Endothelial cell of umbilical vein (primary cell): Measurements from ENCODE around the gene NUP62CL. TPM values are rescaled to one million over a fixed set of nuclear protein-coding genes. Genes with fewer than 3 reads are reported as not detected.

Experiments used
- BruUV-seq: library from RNA; stranded (reverse); fragments of 400-500 nt; replicated peaks from 2 replicates; lab custom pipeline; 2021; lab: Mats Ljungman, UMichigan
- CTCF ChIA-PET: fragments of 300-600, 350-600 bp; sonication (Branson Sonifier 250); formaldehyde crosslinking; loops from one replicate; lab custom pipeline; 2021; ENCODE audit warnings: antibody characterized with exemption, inconsistent platforms; lab: Charles Lee
- POLR2A ChIA-PET: fragments of 300-600, 350-600 bp; sonication (Branson Sonifier 250); formaldehyde crosslinking; loops from one replicate; lab custom pipeline; 2021; ENCODE audit warnings: antibody characterized with exemption, inconsistent platforms; lab: Charles Lee
- DNase-seq: peaks from one replicate; pipeline ENCODE4 v3.0.0-alpha.2; 2011; ENCODE audit warnings: low read depth, low spot score
- FAIRE-seq: peaks from 2 replicates; lab custom pipeline; 2011; peaks lifted over from hg19 to GRCh38; lab: Jason Lieb, UNC
- H2AFZ ChIP-seq: 2 replicates; pipeline ENCODE4 v1.6.0; 2012; ENCODE audit warnings: low read depth, low read length, control low read depth, inconsistent platforms
- H3K27ac ChIP-seq: 2 replicates; pipeline ENCODE4 v1.5.1; 2011; ENCODE audit warnings: low read depth, mild to moderate bottlenecking, control low read depth, low read length, moderate library complexity; ENCODE audit not compliant: insufficient read depth
- H3K27me3 ChIP-seq, 2 experiments: 2 replicates each; pipeline versions ENCODE4 v1.6.0 to v1.6.1; 2011; ENCODE audit warnings: low read length in 2 of 2, mixed read lengths in 1 of 2; ENCODE audit not compliant: control insufficient read depth in 2 of 2, insufficient read depth in 2 of 2
- H3K36me3 ChIP-seq, 2 experiments: 2 replicates in 1 of 2; 3 replicates in 1 of 2; pipeline ENCODE4 v1.5.1; 2011; ENCODE audit warnings: low read length in 2 of 2, mild to moderate bottlenecking in 1 of 2, moderate library complexity in 1 of 2; ENCODE audit not compliant: control insufficient read depth in 2 of 2, insufficient read depth in 2 of 2; ENCODE audit errors: extremely low read depth in 1 of 2
- H3K4me1 ChIP-seq: 3 replicates; pipeline ENCODE4 v1.5.1; 2011; ENCODE audit warnings: mild to moderate bottlenecking, low read length; ENCODE audit not compliant: control insufficient read depth, insufficient read depth; ENCODE audit errors: extremely low read depth
- H3K4me2 ChIP-seq: 2 replicates; pipeline ENCODE4 v1.6.1; 2011; ENCODE audit warnings: low read length, control low read depth, mixed read lengths; ENCODE audit not compliant: insufficient read depth
- H3K4me3 ChIP-seq, 3 experiments: fragments of 200-600 bp in 1 of 3; sonication (generic), shearing (Covaris generic) in 1 of 3; replicated peaks in 1 of 3; 2 replicates each; pipeline ENCODE4 v1.5.1; 2011 to 2016; ENCODE audit warnings: control low read depth in 3 of 3, low read length in 3 of 3, mild to moderate bottlenecking in 2 of 3, inconsistent platforms in 1 of 3, low read depth in 1 of 3, moderate library complexity in 1 of 3; ENCODE audit not compliant: insufficient read depth in 1 of 3
- H3K79me2 ChIP-seq: 2 replicates; pipeline ENCODE4 v1.6.0; 2012; ENCODE audit warnings: low read length, inconsistent platforms; ENCODE audit not compliant: control insufficient read depth, insufficient read depth
- H3K9ac ChIP-seq: replicated peaks from 2 replicates; pipeline ENCODE3; 2011; ENCODE audit warnings: low read length, control low read depth; ENCODE audit not compliant: insufficient read depth; ENCODE audit errors: extremely low read depth
- H3K9me1 ChIP-seq: replicated peaks from 3 replicates; pipeline ENCODE4 v1.6.0; 2011; ENCODE audit warnings: mild to moderate bottlenecking, low read length; ENCODE audit not compliant: control insufficient read depth, insufficient read depth; ENCODE audit errors: extremely low read depth
- H3K9me3 ChIP-seq: replicated peaks from 2 replicates; pipeline ENCODE4 v1.5.1; 2012; ENCODE audit warnings: low read length, inconsistent platforms; ENCODE audit not compliant: control insufficient read depth, insufficient read depth
- H4K20me1 ChIP-seq: replicated peaks from 2 replicates; pipeline ENCODE3; 2011; ENCODE audit warnings: mild to moderate bottlenecking, low read length; ENCODE audit not compliant: control insufficient read depth, insufficient read depth; ENCODE audit errors: extremely low read depth
- EZH2 ChIP-seq: IDR thresholded peaks from 2 replicates; pipeline ENCODE4 v1.6.1; 2012; ENCODE audit warnings: borderline replicate concordance, low read depth, mild to moderate bottlenecking, moderate library complexity, low read length, inconsistent platforms; ENCODE audit not compliant: severe bottlenecking
- FOS ChIP-seq: IDR thresholded peaks from 2 replicates; pipeline ENCODE4 v1.6.1; 2011; ENCODE audit warnings: mild to moderate bottlenecking, low read length, moderate library complexity, borderline replicate concordance; ENCODE audit not compliant: insufficient read depth
- GATA2 ChIP-seq: IDR thresholded peaks from 2 replicates; pipeline ENCODE4 v1.7.0; 2011; ENCODE audit warnings: low read depth, mild to moderate bottlenecking, moderate library complexity, mixed read lengths, low read length; ENCODE audit not compliant: insufficient read length, insufficient read depth
- MYC ChIP-seq: IDR thresholded peaks from one replicate; pipeline ENCODE4 v1.6.1; 2011; ENCODE audit warnings: mild to moderate bottlenecking, low read depth, low read length
- POLR2A ChIP-seq: IDR thresholded peaks from 2 replicates; pipeline ENCODE4 v1.6.1; 2012; ENCODE audit warnings: low read depth, mild to moderate bottlenecking, control low read depth, low read length
- POLR2AphosphoS5 ChIP-seq: IDR thresholded peaks from 2 replicates; pipeline ENCODE4 v1.6.1; 2012; ENCODE audit warnings: low read depth, mild to moderate bottlenecking, control low read depth, low read length, moderate library complexity; ENCODE audit not compliant: insufficient read depth
- dilution Hi-C: fragments of 300-500 bp; cut with MboI; formaldehyde crosslinking; loops from one replicate; pipeline ENCODE4 v1.15.0; 2019; ENCODE audit warnings: low sequenced_read_pairs; ENCODE audit not compliant: extremely low pct_ligation_motif_present
- intact Hi-C: fragments of 100-400 bp; cut with micrococcal nuclease; formaldehyde crosslinking; loops from one replicate; pipeline ENCODE4 v1.10.0; 2022
- polyA plus RNA-seq, 4 experiments: library from polyadenylated mRNA; depleted of rRNA in 3 of 4; stranded (reverse) in 3 of 4; unstranded in 1 of 4; fragments of >200 nt; gene quantifications; 2 replicates each; pipeline versions ENCODE4 v1.2.1 to v1.2.3, GENCODE V29; 2011 to 2012; ENCODE audit warnings: missing spikeins in 1 of 4
- total RNA-seq: library from RNA; stranded (reverse); gene quantifications from 2 replicates; pipeline ENCODE4 v1.2.3, GENCODE V29; 2021
- TF ChIP-seq, protein P1 (sequence below): IDR thresholded peaks from 2 replicates; pipeline ENCODE4 v1.6.1; 2011; ENCODE audit not compliant: insufficient read depth, insufficient read length
- TF ChIP-seq, protein P2 (sequence below), 2 donors: IDR thresholded peaks; 1 replicate in 1 of 2; 2 replicates in 1 of 2; pipeline ENCODE4 v1.5.1; 2011; ENCODE audit warnings: low read length in 2 of 2, mild to moderate bottlenecking in 2 of 2, moderate library complexity in 2 of 2, control low read depth in 1 of 2, inconsistent platforms in 1 of 2, low read depth in 1 of 2; ENCODE audit not compliant: insufficient read depth in 1 of 2; ENCODE audit errors: extremely low read depth in 1 of 2

Gene NUP62CL
- total and polyA plus RNA-seq, 2 donors (not counting 3 experiments of a cell fraction or from before 2014, with no cell fraction given): not detected

DNA sequence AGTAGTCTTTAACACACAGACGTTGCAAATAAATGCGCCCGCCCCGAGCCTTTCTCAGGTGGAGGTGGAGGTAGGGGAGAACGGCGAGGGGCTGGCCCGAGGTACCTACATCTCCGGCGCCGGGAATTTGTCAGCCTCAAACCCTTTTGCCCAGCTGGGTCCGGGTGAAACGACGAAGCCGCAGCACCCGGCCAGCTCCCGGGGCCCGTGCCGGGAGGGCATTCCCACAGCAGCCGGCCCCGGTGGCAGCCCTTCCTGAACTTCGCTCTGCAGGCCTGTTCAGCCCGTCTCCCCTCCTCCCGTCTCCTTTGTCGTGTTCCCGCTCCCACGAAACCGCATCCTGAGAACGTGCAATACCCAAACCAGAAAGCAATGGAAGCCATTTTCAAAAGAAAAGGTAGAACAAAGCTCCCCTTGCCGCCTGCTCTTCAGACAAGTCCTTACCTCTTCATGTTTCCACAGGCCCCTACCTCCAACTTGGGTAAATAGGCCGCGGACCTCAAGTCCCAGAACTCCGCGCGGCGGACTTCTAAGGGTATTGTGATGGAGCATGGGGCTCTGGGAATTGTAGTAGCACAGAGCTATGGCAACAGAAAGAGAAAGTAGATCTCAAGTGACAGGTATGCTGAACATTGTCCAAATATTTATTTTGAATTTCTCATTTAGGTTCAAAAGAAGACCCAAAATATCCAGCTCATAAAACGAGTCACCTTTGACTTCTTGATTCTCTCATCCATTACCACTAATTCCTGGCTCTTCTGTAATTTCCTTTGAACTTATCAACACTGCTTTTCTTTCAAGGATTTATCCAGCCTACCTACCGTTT, 87.7 kb downstream of the NUP62CL start, which contains the start of gene RBM41:
Gene RBM41 (minus strand): TSS at position 501 of the 826 bp plus-strand sequence. CDS start 49 bp downstream, at position 452.
- intact Hi-C loops (loop anchor here (5.0 kb wide), 1 partner anchor 89 kb away; the partner anchor contains the start of genes DNAAF6 and NUP62CL), dilution Hi-C loops (no loop called here)
- TSS peak; percentile 47 for BruUV-seq
- no peaks in the 10 kb centered on the region for H3K9me3 ChIP-seq
- H4K20me1 ChIP-seq: no peaks in the 10 kb centered on the region
- H2AFZ ChIP-seq: peak within 1 kb of the TSS; percentile 98
- H3K27me3 ChIP-seq: no peaks in the 10 kb centered on the region
- H3K4me2 ChIP-seq: peak within 1 kb of the TSS; percentile 80
- peak within 1 kb of the TSS; percentile 75 for H3K9ac ChIP-seq
- TF ChIP-seq POLR2AphosphoS5: no peak
- TF ChIP-seq MYC: no peak
- TF ChIP-seq EZH2: no peak
- no peak for TF ChIP-seq FOS
- TF ChIP-seq, protein P1, sequence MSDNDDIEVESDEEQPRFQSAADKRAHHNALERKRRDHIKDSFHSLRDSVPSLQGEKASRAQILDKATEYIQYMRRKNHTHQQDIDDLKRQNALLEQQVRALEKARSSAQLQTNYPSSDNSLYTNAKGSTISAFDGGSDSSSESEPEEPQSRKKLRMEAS: no peak
- H3K4me1 ChIP-seq: peaks cover 6% of the 10 kb centered on the region
- ChIA-PET POLR2A (no interaction called here), CTCF (no interaction called here)
- H3K36me3 ChIP-seq: peaks cover 0 to 4% of the 10 kb centered on the region in 2 experiments
- peak; percentile 83 for DNase-seq
- peaks cover 3% of the 10 kb centered on the region for H3K79me2 ChIP-seq
- H3K27ac ChIP-seq: peak within 1 kb of the TSS; percentile 68
- H3K4me3 ChIP-seq: peak within 1 kb of the TSS; percentile 82 to 92 (median 90)
- no peaks in the 10 kb centered on the region for H3K9me1 ChIP-seq
- FAIRE-seq: peak; percentile 91

DNA sequence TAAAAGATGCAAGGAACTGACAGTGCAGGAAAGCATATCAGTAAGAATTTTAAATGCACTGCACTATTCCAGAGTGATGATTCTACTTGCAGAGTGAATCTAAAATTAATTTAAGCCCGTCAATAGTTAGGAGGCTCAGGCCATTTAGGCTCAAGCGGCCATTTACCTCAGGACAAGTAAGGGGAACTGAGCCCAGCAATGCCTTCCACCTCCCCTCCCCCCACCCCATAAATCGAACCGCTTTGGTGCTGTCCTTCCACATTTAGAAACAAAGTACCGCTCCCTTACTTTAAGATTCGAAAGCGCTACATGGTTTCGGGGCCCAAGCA, 88.3 kb downstream of the NUP62CL start:
- ChIA-PET CTCF (no interaction called here), POLR2A (no interaction called here)
- peak overlapping the region; percentile 82 to 92 (median 90) for H3K4me3 ChIP-seq
- intact Hi-C loops (loop anchor here (5.0 kb wide), 1 partner anchor 89 kb away; the partner anchor contains the start of genes DNAAF6 and NUP62CL), dilution Hi-C loops (no loop called here)
- H3K79me2 ChIP-seq: peaks cover 3% of the 10 kb centered on the region
- H2AFZ ChIP-seq: peak overlapping the region; percentile 92
- FAIRE-seq (peak; percentile 40), DNase-seq (peak; percentile 10)
- H3K36me3 ChIP-seq: peaks cover 0 to 4% of the 10 kb centered on the region in 2 experiments
- H3K9me3 ChIP-seq: no peaks in the 10 kb centered on the region
- no TSS peak for BruUV-seq
- H4K20me1 ChIP-seq: no peaks in the 10 kb centered on the region
- H3K9ac ChIP-seq: peak overlapping the region; percentile 75
- H3K4me2 ChIP-seq: peak overlapping the region; percentile 80
- H3K27me3 ChIP-seq: no peaks in the 10 kb centered on the region
- peak overlapping the region; percentile 68 for H3K27ac ChIP-seq
- H3K9me1 ChIP-seq: no peaks in the 10 kb centered on the region
- TF ChIP-seq POLR2A: no peak
- TF ChIP-seq FOS: no peak
- TF ChIP-seq, protein P2, sequence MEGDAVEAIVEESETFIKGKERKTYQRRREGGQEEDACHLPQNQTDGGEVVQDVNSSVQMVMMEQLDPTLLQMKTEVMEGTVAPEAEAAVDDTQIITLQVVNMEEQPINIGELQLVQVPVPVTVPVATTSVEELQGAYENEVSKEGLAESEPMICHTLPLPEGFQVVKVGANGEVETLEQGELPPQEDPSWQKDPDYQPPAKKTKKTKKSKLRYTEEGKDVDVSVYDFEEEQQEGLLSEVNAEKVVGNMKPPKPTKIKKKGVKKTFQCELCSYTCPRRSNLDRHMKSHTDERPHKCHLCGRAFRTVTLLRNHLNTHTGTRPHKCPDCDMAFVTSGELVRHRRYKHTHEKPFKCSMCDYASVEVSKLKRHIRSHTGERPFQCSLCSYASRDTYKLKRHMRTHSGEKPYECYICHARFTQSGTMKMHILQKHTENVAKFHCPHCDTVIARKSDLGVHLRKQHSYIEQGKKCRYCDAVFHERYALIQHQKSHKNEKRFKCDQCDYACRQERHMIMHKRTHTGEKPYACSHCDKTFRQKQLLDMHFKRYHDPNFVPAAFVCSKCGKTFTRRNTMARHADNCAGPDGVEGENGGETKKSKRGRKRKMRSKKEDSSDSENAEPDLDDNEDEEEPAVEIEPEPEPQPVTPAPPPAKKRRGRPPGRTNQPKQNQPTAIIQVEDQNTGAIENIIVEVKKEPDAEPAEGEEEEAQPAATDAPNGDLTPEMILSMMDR (IDR thresholded peaks at IDR 0.05; ENCODE audit: extremely low read depth in 1 of 2, insufficient read depth in 1 of 2, low read depth in 1 of 2, low read length in 2 of 2): no peak
- no peak for TF ChIP-seq GATA2
- H3K4me1 ChIP-seq: peaks cover 6% of the 10 kb centered on the region
